Lower leg skin (tissue), 4 donors: ENCODE results near the gene AGPAT4. TPM values are rescaled to one million over a fixed set of nuclear protein-coding genes. Genes with fewer than 3 reads are reported as not detected.

ENCODE experiments used
- DNase-seq, 2 donors: peaks; one replicate each; pipeline ENCODE4 v3.0.0-alpha.2; 2019; ENCODE audit warnings: low spot score in 2 of 2
- H3K4me3 ChIP-seq: fragments of 200-600 bp; sonication (generic); 2 replicates; pipeline ENCODE4 v1.5.1; 2017; ENCODE audit warnings: mild to moderate bottlenecking, low read depth; ENCODE audit not compliant: poor library complexity, severe bottlenecking
- CTCF ChIP-seq, 3 donors: fragments of 450-650 bp; IDR thresholded peaks; one replicate each; pipeline ENCODE4 v1.5.1; 2016; ENCODE audit warnings: antibody characterized with exemption in 3 of 3, mild to moderate bottlenecking in 3 of 3, moderate library complexity in 2 of 3
- POLR2A ChIP-seq, 2 donors: fragments of 450-650 bp; IDR thresholded peaks; one replicate each; pipeline ENCODE4 v1.6.1; 2016 to 2017; ENCODE audit warnings: antibody characterized with exemption in 2 of 2, mild to moderate bottlenecking in 1 of 2, moderate library complexity in 1 of 2
- WGBS, 2 donors: methylation state at CpG; one replicate each; pipeline ENCODE4 v1.1.5; 2018; 5-methylcytosine and 5-hydroxymethylcytosine counted together
- intact Hi-C: fragments of 100-400 bp; cut with DNase I; formaldehyde crosslinking; loops from one replicate; pipeline ENCODE4 v1.15.0; 2023; ENCODE audit warnings: low total_unique reads
- total RNA-seq, 4 donors: library from RNA; depleted of rRNA; stranded (reverse); fragments of >200 nt; gene quantifications; one replicate each; pipeline ENCODE4 v1.1.0, GENCODE V29; 2016

Gene AGPAT4
- total RNA-seq, 4 donors from 2014 or later: 0.44 to 2.0 (median 1.2) TPM

- WGBS, 2 donors: 95 to 98% methylated on average over 10 of the region's 10 CpGs
- TF ChIP-seq CTCF (IDR thresholded peaks at IDR 0.05) (no peak), POLR2A (IDR thresholded peaks at IDR 0.05) (no peak)
- peak in 1 of 2 donors; percentile 61 for DNase-seq
- no peak overlapping the region for H3K4me3 ChIP-seq
- intact Hi-C loops: loop anchor here (5.0 kb wide), 1 partner anchor 505 kb away; no protein-coding TSS in a partner anchor
Measured at GRCh38 chr6:161242113-161242512, 31.7 kb downstream of the AGPAT4 start.

- 91 to 96% methylated on average over 6 of the region's 6 CpGs for WGBS, 2 donors
- intact Hi-C loops: no loop called here
- DNase-seq: no peak
Measured at GRCh38 chr6:161239001-161239400, 34.9 kb downstream of the AGPAT4 start.

GRCh38 chr6:161238500-161238899 lies 35.4 kb downstream of the AGPAT4 start:
- intact Hi-C loops: no loop called here
- no peak overlapping the region for H3K4me3 ChIP-seq
- TF ChIP-seq CTCF (IDR thresholded peaks at IDR 0.05): no peak
- no peak for DNase-seq
- WGBS, 2 donors: 75 to 88% methylated on average over 5 of the region's 5 CpGs

More at GRCh38 chr6:161239001-161239400, 34.9 kb downstream of the AGPAT4 start:
- no peak for TF ChIP-seq POLR2A (IDR thresholded peaks at IDR 0.05)
- H3K4me3 ChIP-seq: no peak overlapping the region

GRCh38 chr6:161238081-161238480 lies 35.8 kb downstream of the AGPAT4 start:
- intact Hi-C loops: no loop called here
- WGBS, 2 donors: 82 to 83% methylated on average over 6 of the region's 6 CpGs
- H3K4me3 ChIP-seq: no peak overlapping the region
- DNase-seq: no peak
- TF ChIP-seq CTCF (IDR thresholded peaks at IDR 0.05): no peak
- TF ChIP-seq POLR2A (IDR thresholded peaks at IDR 0.05): no peak

GRCh38 chr6:161237176-161237575 lies 36.7 kb downstream of the AGPAT4 start:
- TF ChIP-seq CTCF (IDR thresholded peaks at IDR 0.05) (no peak), POLR2A (IDR thresholded peaks at IDR 0.05) (no peak)
- WGBS, 2 donors: 96 to 98% methylated on average over 1 of the region's 1 CpG
- H3K4me3 ChIP-seq: no peak overlapping the region
- intact Hi-C loops: no loop called here
- DNase-seq: no peak

- 73 to 75% methylated on average over 15 of the region's 15 CpGs for WGBS, 2 donors
- intact Hi-C loops: no loop called here
- DNase-seq: no peak
- no peak overlapping the region for H3K4me3 ChIP-seq
- no peak for TF ChIP-seq POLR2A (IDR thresholded peaks at IDR 0.05)
- TF ChIP-seq CTCF (IDR thresholded peaks at IDR 0.05): no peak
Measured at GRCh38 chr6:161235776-161236633, 37.9 kb downstream of the AGPAT4 start.
